K562 (cell line): ENCODE measurements around the gene MRGPRF. TPM values are rescaled to one million over a fixed set of nuclear protein-coding genes. Genes with fewer than 3 reads are reported as not detected.

Experiments used
- NR2C2 ChIP-seq, 2 experiments: fragments of 200-800 bp in 1 of 2; sonication (Bioruptor generic) in 1 of 2; sonication (generic) in 1 of 2; formaldehyde crosslinking in 1 of 2; IDR thresholded peaks; 2 replicates each; pipeline versions ENCODE4 v1.6.1 to v1.8.0; 2016 to 2022; ENCODE audit warnings: mild to moderate bottlenecking in 1 of 2, missing compliant biosample characterization in 1 of 2, missing genetic modification characterization in 1 of 2, missing genetic modification reagents in 1 of 2
- polyA plus RNA-seq, 8 experiments: library from polyadenylated mRNA; depleted of rRNA in 4 of 8; stranded (reverse) in 5 of 8; unstranded in 3 of 8; fragments of >200 nt; fragmentation: Nextera tagmentation in 2 of 8; fragmentation: Illumina TruSeq in 1 of 8; extraction: Ambion mirVana in 2 of 8; extraction: Trizol in 1 of 8; gene quantifications; 2 replicates each; pipeline versions ENCODE4 v1.2.1 to v1.2.3, GENCODE V29; 2011 to 2014; ENCODE audit warnings: inconsistent platforms in 1 of 8, missing spikeins in 1 of 8
- total RNA-seq, 7 experiments: library from RNA; depleted of rRNA in 6 of 7; stranded (reverse); fragments of >200 nt in 6 of 7; fragmentation: Illumina TruSeq in 2 of 7; extraction: Trizol in 2 of 7; gene quantifications; 2 replicates each; pipeline versions ENCODE4 v1.2.1 to v1.2.3, GENCODE V29; 2011 to 2021; ENCODE audit warnings: low replicate concordance in 1 of 7
- TF ChIP-seq, protein P1 (sequence below): fragments of 450-650 bp; IDR thresholded peaks from 2 replicates; pipeline ENCODE4 v1.6.1; 2016; ENCODE audit warnings: low read depth

Gene MRGPRF
- total and polyA plus RNA-seq, 9 of the 15 experiments (the other 6 are each of a cell fraction or from before 2014, with no cell fraction given) = not detected

DNA sequence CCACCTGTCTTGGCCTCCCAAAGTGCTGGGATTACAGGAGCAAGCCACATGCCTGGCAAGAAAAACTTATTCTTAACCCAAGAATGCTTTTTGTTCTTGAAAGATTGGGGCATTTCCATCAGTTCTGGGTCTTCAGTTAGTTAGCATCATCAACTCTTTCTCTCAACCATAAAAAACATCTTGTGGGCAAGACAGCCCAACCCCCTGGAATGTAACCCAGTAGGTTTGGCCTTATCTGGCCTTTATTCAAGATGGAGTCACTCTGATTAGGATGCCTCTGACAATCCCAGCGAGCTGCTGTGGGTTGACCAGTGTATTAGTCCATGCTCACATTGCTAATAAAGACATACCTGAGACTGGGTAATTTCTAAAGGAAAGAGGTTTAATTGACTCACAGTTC, 26.5 kb upstream of the MRGPRF start (continued):
- TF ChIP-seq, protein P1, sequence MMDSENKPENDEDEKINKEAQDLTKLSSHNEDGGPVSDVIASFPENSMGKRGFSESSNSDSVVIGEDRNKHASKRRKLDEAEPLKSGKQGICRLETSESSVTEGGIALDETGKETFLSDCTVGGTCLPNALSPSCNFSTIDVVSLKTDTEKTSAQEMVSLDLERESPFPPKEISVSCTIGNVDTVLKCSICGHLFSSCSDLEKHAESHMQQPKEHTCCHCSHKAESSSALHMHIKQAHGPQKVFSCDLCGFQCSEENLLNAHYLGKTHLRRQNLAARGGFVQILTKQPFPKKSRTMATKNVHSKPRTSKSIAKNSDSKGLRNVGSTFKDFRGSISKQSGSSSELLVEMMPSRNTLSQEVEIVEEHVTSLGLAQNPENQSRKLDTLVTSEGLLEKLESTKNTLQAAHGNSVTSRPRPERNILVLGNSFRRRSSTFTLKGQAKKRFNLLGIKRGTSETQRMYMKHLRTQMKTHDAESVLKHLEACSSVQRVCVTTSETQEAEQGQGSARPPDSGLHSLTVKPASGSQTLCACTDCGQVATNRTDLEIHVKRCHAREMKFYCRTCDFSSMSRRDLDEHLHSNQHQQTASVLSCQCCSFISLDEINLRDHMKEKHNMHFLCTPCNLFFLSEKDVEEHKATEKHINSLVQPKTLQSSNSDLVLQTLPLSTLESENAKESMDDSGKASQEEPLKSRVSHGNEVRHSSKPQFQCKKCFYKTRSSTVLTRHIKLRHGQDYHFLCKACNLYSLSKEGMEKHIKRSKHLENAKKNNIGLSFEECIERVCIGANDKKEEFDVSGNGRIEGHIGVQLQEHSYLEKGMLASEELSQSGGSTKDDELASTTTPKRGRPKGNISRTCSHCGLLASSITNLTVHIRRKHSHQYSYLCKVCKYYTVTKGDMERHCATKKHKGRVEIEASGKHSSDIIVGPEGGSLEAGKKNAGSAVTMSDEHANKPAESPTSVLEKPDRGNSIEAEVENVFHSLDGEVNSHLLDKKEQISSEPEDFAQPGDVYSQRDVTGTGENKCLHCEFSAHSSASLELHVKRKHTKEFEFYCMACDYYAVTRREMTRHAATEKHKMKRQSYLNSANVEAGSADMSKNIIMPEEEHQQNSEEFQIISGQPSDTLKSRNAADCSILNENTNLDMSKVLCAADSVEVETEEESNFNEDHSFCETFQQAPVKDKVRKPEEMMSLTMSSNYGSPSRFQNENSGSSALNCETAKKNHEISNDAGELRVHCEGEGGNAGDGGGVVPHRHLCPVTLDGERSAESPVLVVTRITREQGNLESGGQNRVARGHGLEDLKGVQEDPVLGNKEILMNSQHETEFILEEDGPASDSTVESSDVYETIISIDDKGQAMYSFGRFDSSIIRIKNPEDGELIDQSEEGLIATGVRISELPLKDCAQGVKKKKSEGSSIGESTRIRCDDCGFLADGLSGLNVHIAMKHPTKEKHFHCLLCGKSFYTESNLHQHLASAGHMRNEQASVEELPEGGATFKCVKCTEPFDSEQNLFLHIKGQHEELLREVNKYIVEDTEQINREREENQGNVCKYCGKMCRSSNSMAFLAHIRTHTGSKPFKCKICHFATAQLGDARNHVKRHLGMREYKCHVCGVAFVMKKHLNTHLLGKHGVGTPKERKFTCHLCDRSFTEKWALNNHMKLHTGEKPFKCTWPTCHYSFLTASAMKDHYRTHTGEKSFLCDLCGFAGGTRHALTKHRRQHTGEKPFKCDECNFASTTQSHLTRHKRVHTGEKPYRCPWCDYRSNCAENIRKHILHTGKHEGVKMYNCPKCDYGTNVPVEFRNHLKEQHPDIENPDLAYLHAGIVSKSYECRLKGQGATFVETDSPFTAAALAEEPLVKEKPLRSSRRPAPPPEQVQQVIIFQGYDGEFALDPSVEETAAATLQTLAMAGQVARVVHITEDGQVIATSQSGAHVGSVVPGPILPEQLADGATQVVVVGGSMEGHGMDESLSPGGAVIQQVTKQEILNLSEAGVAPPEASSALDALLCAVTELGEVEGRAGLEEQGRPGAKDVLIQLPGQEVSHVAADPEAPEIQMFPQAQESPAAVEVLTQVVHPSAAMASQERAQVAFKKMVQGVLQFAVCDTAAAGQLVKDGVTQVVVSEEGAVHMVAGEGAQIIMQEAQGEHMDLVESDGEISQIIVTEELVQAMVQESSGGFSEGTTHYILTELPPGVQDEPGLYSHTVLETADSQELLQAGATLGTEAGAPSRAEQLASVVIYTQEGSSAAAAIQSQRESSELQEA = no peak
- TF ChIP-seq NR2C2 (CRISPR knock-in tag; IDR thresholded peaks at IDR 0.05) = no peak
- no peak for TF ChIP-seq NR2C2 (tag; IDR thresholded peaks at IDR 0.05)
- TF ChIP-seq, all 486 proteins: peak for 0
